HG03571 (cell line): ENCODE measurements around the gene SPOCD1.

ENCODE experiments used
- ATAC-seq: cut with Tn5 transposase; IDR thresholded peaks from one replicate; pipeline ENCODE4 v1.9.1; 2021; ENCODE audit not compliant: unreplicated experiment

The SPOCD1 gene

GRCh38 chr1:31815752-31816500, at the start of gene SPOCD1:
Gene SPOCD1 (minus strand): TSS chr1:31816022. CDS start chr1:31815333, 689 bp downstream.
- no peak for ATAC-seq

GRCh38 chr1:31862071-31862470, 46.2 kb upstream of the SPOCD1 start:
- no peak for ATAC-seq

GRCh38 chr1:31861346-31861745, 45.5 kb upstream of the SPOCD1 start:
- ATAC-seq = no peak

DNA sequence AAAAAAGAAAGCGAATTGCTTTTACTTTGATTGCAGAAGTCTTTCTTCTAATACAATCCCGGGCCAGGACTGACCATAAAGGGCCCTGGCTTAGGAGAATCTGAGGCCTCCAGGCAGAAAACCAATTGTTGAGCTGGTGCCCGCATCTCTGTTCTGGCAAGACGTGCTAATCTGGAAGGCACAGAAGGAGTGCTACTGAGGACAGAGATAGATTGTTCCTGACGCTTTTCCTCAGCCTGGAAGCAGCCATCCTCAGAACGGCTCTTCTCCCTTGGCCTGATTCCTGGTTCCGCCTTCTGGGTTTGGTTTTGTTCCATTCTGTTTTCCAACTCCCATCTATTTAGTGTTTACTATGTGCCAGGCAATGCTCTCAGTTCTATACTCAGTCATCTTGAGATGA, 44.8 kb upstream of the SPOCD1 start:
- ATAC-seq = no peak

DNA sequence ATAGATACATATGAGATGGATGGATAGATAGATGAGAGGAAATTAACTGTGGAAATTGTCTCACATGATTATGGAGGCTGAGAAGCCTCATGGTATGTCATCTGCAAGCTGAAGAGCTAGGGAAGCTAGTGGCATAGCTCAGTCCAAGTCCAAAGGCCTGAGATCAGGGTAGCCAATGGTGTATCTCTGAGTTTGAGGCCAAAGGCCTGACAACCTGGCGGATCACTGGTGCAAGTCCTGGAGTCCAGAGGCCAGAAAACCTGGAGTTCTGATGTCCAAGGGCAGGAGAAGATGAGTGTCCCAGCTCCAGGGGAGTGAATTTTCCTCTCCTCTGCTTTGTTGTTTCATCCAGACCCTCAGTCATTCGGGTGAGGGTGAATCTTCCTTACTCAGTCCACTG, 43.9 kb upstream of the SPOCD1 start:
- ATAC-seq = no peak

GRCh38 chr1:31859044-31859443, 43.2 kb upstream of the SPOCD1 start:
- ATAC-seq = no peak

DNA sequence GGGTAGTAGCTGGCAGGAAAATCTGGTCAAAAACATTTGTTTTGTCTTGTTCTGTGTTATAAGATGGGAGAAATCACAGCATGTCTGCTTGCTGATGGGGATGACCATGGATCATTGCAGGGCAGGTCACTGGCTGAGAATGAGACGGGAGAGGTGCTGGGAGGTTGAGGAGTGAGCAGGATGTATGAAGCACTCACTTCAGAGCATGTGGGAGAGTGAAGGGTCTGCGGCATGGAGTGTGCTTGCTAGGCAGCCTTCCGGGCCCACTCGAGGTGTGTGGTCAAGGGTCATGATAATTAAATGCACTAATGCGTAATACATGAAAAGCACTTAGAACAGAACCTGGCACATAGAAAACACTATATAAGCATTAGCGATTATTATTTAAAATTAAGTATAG, 42.0 kb upstream of the SPOCD1 start:
- no peak for ATAC-seq

DNA sequence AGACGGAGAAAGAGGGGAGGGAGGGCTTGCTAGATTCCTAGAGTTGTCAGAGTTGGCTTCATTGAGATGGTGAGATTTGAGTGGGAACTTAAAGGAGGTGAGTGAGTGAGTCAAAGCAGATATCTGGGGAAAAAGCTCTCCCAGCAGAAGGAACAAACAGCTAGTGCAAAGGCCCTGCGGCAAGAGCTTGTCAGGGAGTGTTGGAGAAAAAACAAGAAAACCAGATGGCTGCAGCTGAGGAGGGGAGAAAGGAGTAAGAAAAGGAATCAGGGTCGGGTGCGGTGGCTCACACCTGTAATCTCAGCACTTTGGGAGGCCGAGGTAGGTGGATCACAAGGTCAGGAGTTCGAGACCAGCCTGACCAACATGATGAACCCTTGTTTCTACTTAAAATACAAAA, 40.3 kb upstream of the SPOCD1 start:
- no peak for ATAC-seq

DNA sequence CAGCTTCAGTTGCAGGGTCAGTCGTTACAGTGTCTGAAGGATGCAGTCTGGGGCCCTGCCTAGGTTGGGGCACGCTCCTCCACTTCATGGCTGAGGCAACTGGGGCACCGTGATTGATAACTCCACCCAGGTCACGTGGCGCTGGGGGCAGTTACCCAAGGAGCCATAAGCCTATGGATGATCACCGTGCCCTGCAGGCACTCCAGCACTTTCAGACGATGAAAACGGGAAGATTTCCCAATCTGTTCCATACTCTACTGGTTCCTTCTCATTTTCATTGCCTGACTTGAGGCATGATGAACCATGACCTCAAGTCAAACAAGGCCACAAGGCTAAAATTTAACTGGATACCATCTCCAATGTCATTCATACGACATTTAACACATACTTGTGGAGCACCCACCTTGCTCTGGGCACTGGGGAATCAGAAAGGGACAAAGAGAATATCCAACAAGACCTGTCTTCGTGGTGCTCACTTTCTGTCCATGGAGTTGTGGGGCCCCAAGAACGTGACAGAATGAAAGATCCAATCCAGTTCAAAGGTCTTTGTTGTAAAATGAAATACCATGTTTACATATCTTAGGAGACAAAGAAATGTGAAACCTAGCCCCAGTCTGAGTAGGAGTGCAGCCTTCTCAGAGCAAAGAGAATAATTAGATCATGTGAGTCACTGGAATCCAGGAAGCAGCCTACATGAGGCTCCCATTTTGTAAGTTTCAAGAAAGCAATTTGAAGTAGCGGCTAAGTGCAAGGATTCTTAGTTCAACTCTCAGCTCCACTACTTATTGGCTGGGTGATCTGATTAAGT, 39.4 kb upstream of the SPOCD1 start:
- no peak for ATAC-seq

DNA sequence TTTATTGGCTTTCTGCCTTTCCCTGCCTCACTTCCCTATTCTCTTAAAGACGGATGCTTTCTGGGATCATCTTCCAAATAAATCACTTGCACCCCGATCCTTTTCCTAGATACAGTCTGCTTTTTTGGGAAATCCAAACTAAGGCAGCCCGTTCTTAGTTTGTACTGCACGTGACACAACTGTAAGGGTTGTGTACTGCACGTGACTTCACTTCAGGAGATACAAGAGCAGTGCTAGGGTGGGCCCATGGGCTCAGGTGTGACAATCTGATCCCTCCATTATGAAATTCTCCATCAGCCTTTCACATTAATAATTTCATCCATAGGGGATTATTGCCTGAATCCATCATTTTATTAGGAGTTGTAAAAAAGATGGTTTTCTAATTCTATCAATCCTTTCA, 33.8 kb upstream of the SPOCD1 start:
- no peak for ATAC-seq

DNA sequence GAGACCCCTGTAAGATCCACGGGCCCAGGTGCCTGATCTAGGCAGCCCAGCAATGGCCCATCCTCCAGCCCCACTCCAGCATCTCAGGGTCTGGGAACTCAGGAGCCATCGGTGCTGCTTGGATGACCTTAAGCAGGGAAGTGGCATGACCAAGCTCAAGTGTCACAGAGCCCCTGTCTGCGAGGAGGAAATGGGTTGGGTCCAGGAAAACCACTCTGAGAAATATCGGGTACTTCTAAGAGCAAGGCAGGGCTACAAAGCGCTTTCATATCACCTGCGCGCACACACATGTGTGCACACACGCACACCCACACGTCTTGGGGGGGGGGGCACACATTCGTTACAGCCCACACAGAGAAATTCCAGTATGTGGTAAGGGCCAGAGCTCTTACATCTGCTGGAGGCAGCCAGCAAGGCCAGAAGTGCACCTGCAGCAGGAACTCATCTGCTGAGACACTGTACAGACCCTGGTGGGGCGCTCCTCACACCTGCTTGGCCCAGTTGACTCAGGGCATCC, 32.6 kb upstream of the SPOCD1 start:
- no peak for ATAC-seq

DNA sequence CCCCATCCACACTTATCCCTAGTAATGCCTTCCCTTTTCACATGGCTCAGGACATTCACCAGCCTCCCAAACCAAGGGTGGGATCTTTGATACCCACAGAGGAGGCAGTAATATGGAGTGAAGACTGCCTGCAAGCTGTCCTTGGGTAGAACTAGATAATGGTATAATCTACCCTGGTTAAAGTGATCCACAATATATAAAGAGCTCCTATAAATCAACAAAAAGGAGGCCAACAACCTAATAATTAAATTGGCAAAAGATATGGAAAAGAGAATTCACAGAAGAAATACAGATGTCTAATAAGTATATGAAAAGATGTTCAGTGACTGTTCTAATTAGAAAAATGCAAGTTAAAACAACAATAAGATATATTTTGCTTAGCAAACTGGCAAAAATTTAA, 30.7 kb upstream of the SPOCD1 start:
- ATAC-seq = no peak

DNA sequence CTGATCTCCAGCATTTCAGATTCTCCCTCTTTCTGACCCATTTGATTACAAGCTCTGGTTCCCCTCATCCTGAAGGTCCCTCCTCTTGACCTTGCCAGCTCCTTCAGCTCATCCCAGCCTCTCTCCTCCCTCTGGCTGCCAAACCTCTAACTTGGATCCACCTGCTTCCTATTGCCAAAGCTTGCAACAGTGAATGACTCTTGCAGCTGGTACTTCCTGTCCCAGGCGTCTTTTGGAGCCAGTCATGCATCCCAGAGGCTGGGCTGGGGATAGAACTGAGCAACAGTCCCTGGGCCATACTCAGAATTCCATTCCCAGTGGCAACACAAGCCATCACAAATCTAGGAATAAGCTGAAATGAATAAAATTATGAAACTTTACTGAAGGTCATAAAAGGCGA, 27.7 kb upstream of the SPOCD1 start:
- ATAC-seq = no peak

GRCh38 chr1:31839662-31840343, 24.0 kb upstream of the SPOCD1 start:
- ATAC-seq = no peak

- no peak for ATAC-seq
Measured at GRCh38 chr1:31837451-31838158, 21.8 kb upstream of the SPOCD1 start.

DNA sequence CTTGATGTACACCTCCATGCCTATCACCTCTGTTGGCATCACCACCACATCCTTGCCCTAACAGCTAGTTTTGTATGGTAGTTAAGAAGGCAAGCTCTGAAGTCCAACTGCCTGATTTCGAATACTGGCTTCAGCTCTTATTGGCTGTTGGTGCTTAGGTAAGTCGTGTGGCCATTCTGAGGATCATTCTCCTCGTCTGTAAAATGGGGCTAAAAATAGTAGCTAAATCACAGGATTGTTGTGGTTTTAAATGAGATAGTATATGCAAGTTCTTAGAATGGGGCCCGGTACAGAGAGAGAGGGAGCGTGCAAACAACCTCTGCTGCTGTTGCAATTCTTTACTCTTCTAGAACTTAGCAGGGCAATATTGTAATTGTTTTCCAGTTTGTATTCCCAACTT, 20.8 kb upstream of the SPOCD1 start:
- no peak for ATAC-seq

DNA sequence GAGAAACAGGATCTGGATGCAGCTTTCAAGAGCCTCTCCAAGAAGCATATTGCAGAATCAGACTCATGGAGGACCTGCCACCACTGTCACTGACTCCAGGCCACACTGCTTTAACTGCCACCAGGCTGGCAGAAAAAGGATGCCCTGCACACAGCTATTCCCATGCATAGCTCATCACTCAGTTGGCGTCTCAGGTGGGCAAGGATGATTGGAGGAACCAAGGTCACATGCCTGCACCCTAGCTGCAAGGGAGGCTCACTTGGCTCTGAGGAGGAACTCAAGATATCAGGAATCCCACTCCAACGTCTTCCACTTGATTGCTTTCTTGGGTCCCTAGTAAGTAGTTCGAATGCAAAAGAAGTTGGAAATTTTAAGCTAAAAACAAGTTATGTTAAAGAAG, 19.6 kb upstream of the SPOCD1 start:
- no peak for ATAC-seq

DNA sequence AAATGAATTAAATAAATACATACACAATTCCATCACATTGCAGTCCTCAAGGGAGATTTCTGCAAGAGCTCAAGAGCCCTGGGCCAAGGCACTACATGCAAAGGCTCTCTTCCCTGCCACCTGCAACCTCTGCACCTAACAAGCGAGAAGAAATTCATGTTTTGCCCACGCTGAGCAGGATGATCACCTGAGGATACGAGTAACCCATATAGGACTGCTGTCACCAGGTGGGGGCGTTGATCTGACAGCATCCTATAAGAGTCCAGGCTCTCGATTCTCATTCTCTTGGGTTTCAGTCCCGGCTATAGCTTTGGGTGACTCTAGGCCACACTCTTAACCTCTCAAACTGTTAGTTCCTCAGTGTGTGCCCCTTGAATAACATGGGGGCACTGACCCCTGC, 18.7 kb upstream of the SPOCD1 start:
- ATAC-seq = no peak

GRCh38 chr1:31831397-31832378, 15.9 kb upstream of the SPOCD1 start:
- no peak for ATAC-seq

DNA sequence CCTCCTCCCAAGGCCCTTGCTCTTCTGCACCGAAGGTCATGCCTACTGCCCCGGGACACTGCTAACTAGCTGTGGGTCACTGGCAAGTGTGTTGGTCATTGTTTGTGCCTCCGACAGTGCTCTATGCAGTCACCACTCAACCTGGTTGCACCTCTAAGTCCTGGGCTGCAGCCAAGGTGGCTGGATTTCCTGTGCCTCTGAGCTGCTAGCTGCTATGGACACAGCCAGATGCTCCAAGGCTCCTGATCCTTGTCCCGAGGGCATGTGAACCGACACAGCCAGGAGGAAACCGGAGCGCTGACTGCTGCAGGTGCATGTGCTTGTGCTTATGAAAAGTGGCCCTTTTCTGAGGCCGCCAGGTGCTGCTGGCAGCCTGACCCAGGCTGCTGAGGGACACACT, 14.7 kb upstream of the SPOCD1 start:
- no peak for ATAC-seq
